ENCODE results near the gene NOTCH3. TPM values are rescaled to one million over a fixed set of nuclear protein-coding genes. Genes with fewer than 3 reads are reported as not detected.

Gene NOTCH3
- total RNA-seq = 0.99 and 63.3 TPM in 2 replicates

DNA sequence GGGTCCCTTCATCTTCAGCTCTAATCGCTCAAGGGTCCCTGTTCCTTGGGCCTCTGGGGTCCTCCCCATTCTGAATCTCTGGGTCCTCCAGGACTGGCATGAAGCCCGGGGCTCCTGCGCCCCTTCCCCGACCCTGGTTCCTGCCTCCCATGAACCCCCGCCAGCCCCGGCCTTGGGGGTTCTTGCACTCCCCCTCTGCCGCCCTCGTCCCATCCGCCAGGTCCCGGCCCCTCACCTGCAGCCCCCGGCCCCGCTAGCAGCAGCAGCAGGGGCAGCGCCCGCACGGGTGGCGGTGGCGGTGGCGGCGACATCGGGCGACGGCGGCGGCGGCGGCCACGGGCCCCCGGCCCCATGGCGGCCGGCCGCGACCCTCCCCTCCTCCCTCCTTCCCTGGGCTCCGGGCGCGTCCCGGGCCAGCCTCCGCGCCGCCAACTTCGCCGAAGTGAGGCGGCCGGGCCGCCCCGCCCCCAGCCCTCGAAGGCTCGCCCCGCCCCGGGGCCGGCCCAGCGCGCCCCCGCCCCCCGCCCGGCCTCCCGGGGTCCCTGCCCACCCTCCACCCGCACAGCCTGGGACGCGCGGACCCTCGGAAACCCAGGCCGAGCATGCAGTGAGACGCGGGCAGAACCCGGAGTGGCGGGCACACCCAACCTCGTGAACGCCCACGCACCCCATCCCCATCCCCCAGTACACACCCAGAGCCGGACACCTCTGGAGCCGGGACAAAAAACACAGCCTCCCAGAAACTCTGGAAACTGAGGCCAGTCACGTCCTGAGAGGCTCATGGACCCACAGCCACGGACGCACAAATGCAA lies at the start of gene NOTCH3:
TSS of gene NOTCH3 (minus strand) at position 443 of the 812 bp plus-strand sequence. CDS start at position 353, 90 bp downstream.

Other genes starting within 250 kb of the NOTCH3 start
- not detected in 2 replicates for gene SLC1A6, start 221.1 kb downstream of the NOTCH3 start, total RNA-seq
- gene CASP14, start 151.5 kb downstream of the NOTCH3 start, total RNA-seq = not detected in 2 replicates
- gene OR1I1, start 118.8 kb downstream of the NOTCH3 start, total RNA-seq = not detected in 2 replicates
- 6.6 and 13.2 TPM in 2 replicates for gene SYDE1, start 93.6 kb downstream of the NOTCH3 start, total RNA-seq
- 0.09 TPM in 1 of 2 replicates, not detected in the other for gene EPHX3, start 31.5 kb upstream of the NOTCH3 start, total RNA-seq
- 11.0 and 15.3 TPM in 2 replicates for gene BRD4, start 131.5 kb upstream of the NOTCH3 start, total RNA-seq
- 16.8 and 20.0 TPM in 2 replicates for gene AKAP8, start 178.8 kb upstream of the NOTCH3 start, total RNA-seq
- gene AKAP8L, start 218.0 kb upstream of the NOTCH3 start, total RNA-seq = 48.9 and 67.4 TPM in 2 replicates
- gene WIZ, start 249.0 kb upstream of the NOTCH3 start, total RNA-seq = 6.4 and 9.0 TPM in 2 replicates